SK-MEL-5 (cell line): Measurements from ENCODE around the gene CAMK2G. TPM values are rescaled to one million over a fixed set of nuclear protein-coding genes. Genes with fewer than 3 reads are reported as not detected.
A peak's percentile ranks its signal among the peaks of the same experiment; 100 is the strongest.

Experiments
- DNase-seq: peaks from one replicate; pipeline ENCODE4 v3.0.0-alpha.2; 2016; ENCODE audit warnings: low read depth, low spot score
- in situ Hi-C: cut with HindIII; loops from 2 replicates; pipeline ENCODE4 v1.10.0; 2016; ENCODE audit warnings: low sequenced_read_pairs, high pct_unique_total_duplicates, low pct_unique_long_range_greater_than_20kb
- total RNA-seq: library from RNA; depleted of rRNA; stranded (reverse); fragments of >200 nt; shearing (Covaris generic); gene quantifications from 2 replicates; pipeline ENCODE4 v1.2.3, GENCODE V29; 2014

The CAMK2G gene
- total RNA-seq, 1 experiment from 2014 or later, result 8.9 TPM

- DNase-seq, result no peak
- in situ Hi-C loops, result no loop called here
These were observed 18.1 kb downstream of the CAMK2G start for GRCh38 chr10:73856261-73856660.

DNA sequence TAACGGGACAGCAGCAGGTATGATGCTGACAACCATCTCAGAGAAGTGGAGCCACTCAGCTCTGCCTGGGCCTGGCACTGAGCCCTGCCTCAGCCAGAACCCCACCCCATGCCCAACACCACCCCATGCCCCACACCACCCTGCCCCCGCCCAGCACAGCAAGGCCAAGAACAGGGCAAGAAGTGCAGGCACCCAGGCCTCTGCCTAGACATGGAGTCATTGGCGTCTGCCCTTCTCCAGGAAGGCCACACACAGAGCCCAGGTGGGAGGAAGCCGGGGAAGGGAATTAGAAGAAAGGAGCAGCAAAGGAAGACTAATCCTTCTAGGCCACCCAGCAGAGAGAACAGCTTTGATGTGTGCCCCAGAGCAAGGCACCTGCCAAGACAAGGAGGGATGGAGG lies 18.9 kb downstream of the CAMK2G start:
- in situ Hi-C loops, result no loop called here
- DNase-seq, result no peak

GRCh38 chr10:73854310-73854709 lies 20.0 kb downstream of the CAMK2G start:
- DNase-seq, result no peak
- in situ Hi-C loops, result no loop called here

GRCh38 chr10:73853196-73853595 lies 21.2 kb downstream of the CAMK2G start:
- no peak for DNase-seq
- in situ Hi-C loops, result no loop called here

GRCh38 chr10:73850863-73851461 lies 23.4 kb downstream of the CAMK2G start:
- DNase-seq, result no peak
- in situ Hi-C loops, result no loop called here

DNA sequence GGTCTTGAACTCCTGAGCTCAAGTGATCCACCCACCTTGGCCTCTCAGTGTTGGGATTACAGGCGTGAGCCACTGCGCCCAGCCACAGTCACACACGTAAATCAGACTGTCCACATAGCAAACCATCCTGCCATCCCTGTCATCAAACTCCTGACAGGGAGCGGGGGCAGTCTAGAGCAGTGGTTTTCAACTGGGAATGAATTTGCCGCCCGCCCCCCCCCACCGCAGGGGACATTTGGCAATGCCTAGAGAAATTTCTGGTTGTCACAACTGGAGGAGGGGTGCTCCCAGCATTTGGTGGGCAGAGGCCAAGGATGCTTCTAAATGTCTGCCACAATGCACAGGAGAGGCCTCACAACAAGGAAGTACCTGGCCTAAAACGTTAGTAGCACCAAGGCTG lies 24.1 kb downstream of the CAMK2G start:
- in situ Hi-C loops, result no loop called here
- DNase-seq, result no peak

DNA sequence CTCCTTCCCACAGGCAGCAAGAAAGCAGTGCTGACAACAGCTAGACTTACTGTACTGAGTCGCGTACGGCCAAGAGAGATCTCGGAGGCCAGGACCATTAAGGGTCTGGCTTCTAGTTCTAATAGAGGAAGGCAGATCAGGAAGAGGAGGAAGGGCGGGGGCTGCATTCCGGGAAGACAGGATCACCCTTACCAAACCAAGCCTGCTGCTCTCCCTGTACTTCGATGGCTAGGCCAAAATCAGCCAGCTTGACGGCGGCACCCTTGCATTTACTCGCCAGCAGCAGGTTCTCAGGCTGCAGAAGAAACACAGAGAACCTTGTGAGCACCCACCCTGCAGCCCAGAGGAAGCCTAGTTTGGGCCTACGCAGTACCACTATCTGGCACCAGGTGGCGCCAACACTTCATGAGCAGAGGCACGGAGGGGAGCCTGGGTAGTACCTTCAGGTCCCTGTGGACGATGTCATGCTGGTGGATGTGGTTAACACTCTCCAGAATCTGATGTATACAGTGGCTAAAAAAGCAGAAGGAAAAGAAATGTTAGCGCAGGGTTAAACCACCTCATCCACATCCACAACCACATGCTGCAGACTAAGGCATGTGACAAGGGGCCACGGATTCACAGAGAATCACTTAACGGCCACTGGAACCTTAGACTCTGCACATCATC lies 25.4 kb downstream of the CAMK2G start:
- peak; percentile 72 for DNase-seq
- in situ Hi-C loops, result no loop called here

DNA sequence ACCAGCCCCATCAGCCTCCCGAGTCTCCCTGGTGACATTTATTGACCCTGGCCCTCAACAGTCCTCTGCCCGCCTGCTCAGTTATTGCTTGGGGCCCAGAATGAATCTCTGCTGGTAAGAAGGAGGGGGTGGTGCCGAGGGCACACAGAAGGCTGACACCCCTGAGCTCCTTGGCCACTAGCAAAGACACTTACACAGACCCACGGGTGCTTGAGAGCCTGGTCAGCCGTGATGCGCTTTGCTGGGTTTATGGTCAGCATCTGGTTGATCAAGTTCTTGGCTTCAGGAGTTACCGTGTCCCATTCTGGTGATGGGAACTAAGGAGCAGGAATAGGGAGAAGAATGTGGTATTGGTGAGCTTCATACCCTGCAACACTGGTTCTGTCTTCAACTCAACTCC lies 27.3 kb downstream of the CAMK2G start:
- DNase-seq, result no peak
- in situ Hi-C loops, result no loop called here

DNA sequence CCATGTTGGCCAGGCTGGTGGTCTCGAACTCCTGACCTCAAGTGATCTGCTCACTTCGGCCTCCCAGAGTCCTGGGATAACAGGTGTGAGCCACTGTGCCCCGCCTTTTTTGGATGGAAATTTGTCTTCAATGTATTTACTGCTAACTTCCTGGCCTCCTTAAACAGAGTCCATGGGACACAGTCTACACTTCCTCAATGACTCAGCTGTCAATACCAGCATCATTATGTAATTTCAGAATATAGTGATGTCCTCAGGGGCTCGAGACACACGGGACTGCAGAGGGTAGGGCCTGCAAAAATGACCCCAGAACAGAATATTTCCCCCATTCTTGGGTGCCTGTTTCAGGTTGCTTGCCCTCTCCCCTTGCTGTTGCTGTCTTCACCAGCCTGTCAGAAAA lies 31.1 kb downstream of the CAMK2G start:
- DNase-seq, result no peak
- in situ Hi-C loops, result no loop called here

DNA sequence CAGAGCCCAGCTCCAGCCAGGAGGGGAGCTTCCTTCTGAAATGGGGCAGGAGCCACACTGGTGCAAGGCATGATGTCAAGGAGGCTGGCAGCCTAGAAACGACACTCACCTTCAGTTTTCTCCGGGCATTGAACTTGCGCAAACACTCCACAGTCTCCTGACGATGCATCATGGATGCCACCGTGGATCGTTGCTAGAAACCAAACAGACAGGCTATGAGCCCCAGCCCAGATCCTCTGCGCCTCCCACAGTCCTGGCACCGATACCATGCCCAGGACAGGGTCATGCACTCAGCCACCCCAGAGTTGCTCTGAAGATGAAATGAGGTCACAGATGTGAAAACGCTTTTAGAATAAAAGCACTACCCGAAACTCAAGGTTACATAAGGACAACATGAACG lies 32.0 kb downstream of the CAMK2G start:
- in situ Hi-C loops, result no loop called here
- DNase-seq, result no peak

- DNase-seq, result no peak
- in situ Hi-C loops, result no loop called here
These were observed 32.6 kb downstream of the CAMK2G start for GRCh38 chr10:73841526-73842285.

- DNase-seq, result no peak
- in situ Hi-C loops, result no loop called here
These were observed 33.3 kb downstream of the CAMK2G start for GRCh38 chr10:73841061-73841421.

DNA sequence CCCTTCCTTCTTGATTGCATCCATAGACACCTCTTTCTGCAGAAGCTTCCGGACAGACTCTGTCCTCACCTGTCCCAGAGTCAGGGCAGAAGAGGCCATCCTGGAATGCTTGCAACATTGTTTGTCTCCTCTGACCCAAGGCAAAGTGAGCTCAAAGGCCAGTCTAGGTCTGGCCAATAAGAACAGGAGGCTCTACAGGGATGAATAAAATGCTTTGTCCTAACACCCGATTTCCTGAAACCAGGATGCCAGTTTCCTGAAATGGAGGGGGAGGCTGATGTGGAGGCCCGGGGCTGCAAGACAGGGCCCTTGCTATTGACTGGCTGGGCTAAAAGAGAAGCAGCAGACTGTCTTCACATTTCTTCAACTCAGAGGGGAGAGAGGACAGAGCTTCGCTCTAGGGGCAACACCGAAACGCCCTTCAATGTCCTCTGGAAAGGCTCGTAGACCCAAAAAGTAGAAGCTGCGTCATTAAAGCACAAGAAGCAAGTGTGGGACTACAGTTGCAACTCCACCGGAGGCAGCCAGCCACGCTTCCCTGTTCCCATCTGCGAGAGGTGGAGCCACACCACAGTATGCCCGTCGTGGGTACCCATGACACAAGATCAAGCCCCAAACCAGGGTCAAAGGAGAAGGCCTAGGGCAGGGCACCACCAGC lies 33.8 kb downstream of the CAMK2G start:
- in situ Hi-C loops, result no loop called here

GRCh38 chr10:73840056-73840402 lies 34.3 kb downstream of the CAMK2G start:
- in situ Hi-C loops, result no loop called here
- DNase-seq, result no peak

More for the DNA sequence above, 33.8 kb downstream of the CAMK2G start:
- no peak for DNase-seq

DNA sequence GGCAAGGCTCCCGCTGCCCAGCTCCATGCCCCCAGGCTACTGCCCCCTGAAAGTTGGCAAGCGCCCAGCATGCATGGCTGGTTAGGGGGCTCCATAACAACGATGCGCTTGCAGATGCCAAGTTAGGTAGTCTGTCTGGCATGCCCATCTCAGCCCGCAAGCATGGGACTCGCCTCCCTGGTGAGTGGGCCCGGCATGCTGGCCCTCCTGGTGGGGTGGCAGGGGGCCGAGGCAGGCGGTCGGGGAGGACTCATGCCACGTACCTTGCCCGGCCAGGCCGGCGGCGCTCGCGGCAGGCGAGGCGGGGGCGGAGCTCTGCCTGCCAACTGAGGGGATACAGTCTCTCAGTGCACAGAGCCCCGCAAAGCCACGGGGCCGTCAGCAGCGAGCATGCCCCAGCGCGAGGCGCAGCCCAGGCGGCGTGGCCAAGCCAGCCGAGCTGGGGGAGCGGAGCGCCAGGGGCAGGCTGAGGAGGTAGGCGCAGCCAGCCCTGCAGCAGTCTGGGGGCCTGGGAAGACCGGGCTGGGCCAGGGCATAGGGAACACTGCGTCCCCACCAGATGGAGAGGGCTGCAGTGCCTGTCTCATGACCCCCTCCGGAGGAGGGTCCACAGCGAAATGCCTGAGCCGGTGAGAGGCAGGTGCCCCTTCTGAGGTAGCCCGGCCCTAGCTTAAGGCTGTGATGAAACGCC lies 34.9 kb downstream of the CAMK2G start:
- in situ Hi-C loops, result no loop called here
- DNase-seq, result no peak

- in situ Hi-C loops, result no loop called here
- DNase-seq, result no peak
These were observed 35.5 kb downstream of the CAMK2G start for GRCh38 chr10:73838827-73839226.

- in situ Hi-C loops, result no loop called here
- DNase-seq, result no peak
These were observed 36.3 kb downstream of the CAMK2G start for GRCh38 chr10:73838008-73838567.

DNA sequence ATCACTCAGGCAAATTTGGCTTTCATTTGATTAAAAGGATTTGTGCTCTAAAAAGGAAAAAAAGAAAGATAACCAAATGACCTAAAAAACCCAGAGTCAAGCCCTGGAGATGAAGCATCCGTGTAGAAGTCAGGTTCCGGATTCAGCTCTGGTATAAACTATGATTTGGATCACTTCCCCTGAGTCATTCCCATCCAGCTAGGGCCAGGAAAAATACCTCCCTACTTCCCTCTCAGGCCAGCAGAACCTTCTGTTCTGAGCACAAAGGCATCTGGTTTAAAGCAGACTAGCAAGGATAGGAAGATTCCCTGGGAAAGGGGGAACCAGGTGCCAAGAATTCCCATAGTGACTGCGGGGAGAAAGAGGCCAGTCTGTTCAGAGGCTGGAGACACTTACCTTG lies 37.3 kb downstream of the CAMK2G start:
- no peak for DNase-seq
- in situ Hi-C loops, result no loop called here
